Left renal cortex interstitium (tissue), 4 donors: ENCODE measurements around the gene MED29. TPM values are rescaled to one million over a fixed set of nuclear protein-coding genes. Genes with fewer than 3 reads are reported as not detected.

Experiments used
- DNase-seq, 4 donors: peaks; one replicate each; pipeline ENCODE4 v3.0.0-alpha.2; 2013; ENCODE audit warnings: low read depth in 4 of 4, low spot score in 2 of 4, missing footprints in 1 of 4
- polyA plus RNA-seq, 4 donors: library from polyadenylated mRNA; unstranded; fragments of 120-200 nt; gene quantifications; one replicate each; pipeline ENCODE4 v1.2.1, GENCODE V29; 2013; ENCODE audit not compliant: insufficient read length in 4 of 4

Gene MED29
- polyA plus RNA-seq, 4 donors, result 38.4 to 44.9 (median 40.8) TPM

GRCh38 chr19:39410017-39410830 lies 19.0 kb downstream of the MED29 start:
- no peak for DNase-seq

GRCh38 chr19:39410831-39411080 lies 19.6 kb downstream of the MED29 start:
- DNase-seq, result no peak

GRCh38 chr19:39411081-39411831 lies 20.1 kb downstream of the MED29 start:
- DNase-seq, result no peak

DNA sequence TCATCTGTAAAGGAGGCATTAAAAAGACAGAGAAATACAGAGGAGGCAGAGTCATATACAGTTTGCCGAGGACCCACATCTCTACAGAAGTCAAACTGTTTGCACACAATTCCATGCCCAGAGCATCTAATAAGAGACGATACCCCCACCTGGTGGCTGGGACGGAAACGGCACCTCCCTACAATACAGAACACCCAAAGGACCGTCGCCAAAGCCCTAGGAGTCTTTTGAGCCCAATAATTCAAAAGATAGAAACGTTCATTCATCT lies 20.6 kb downstream of the MED29 start:
- DNase-seq, result peak in 2 of 4 donors; percentile 85 to 90

DNA sequence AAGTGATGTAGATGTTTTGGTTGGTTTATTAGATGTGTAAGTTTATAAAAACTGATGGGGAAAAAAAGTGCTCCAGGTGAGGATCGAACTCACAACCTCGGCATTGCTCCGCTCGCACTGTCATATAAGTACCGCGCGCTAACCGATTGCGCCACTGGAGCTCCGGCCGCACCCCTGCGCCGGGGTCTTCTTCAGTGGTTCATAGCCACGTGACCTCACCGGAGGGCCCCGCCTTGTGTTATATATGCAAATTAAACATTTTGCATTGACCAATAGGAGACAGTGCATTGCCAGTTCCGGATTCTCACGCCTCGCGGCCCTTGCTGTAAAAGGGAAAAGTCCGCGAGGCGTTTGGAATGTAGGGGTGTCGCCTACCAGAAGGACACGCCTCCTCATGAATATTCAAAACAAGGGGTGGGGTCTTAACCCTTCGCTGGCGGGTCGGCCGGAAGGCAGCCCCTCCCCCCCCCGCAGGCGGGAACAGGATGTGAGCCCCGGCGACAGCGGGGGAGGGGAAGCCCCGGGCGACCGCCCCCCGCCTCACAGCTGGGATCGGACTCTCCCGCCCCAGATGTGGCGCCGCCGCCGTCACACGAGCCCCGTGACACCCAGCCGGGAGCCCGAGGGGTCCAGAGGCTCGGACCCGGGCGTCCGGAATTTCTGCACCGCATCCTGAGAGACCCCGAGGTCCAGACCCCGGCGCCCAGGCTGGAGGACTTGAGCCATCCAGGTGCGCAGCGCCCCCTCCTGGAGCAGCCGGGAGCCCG lies 21.1 kb downstream of the MED29 start, which contains the start of gene PLEKHG2:
PLEKHG2 (plus strand) TSS at position 570 of the 767 bp plus-strand sequence. CDS start 1,418 bp downstream, outside the sequence.
- peak; percentile 95 to 99 (median 98) for DNase-seq

- no peak for DNase-seq
These were observed 21.7 kb downstream of the MED29 start for GRCh38 chr19:39412867-39413271.

DNA sequence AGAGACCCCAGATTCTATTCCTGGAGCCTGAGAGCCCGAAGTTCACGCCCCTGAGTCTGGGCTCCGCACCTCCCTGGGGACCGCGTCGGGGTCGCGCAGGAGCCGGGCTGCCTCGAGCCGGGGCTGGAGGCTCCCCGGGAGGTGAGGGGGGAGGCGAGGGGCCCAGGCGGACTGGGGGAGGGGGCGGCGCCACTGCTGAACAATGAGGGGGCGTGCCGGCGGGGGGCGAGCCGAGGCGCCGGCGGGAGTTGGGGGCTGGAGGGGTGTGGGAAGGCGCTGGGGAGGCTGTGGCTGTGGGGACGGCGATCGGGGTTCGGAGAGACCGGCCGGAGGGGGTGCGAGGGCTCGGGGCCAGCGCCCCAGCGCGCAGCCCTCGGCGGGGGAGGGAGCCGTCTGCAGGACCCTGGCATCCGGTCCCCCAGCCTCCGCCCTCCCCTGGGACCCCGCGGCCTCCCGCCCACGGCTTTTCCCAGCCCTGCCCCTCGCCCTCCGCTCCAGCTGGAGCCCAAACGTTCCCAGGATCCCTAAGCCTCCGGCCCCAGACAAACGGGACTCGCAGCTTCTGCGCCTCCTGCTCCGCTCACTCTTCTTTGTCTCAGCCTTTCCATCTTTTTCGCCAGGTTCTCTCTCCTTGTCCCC lies 22.2 kb downstream of the MED29 start:
- no peak for DNase-seq

- DNase-seq, result no peak
These were observed 22.9 kb downstream of the MED29 start for GRCh38 chr19:39413911-39414608.

DNA sequence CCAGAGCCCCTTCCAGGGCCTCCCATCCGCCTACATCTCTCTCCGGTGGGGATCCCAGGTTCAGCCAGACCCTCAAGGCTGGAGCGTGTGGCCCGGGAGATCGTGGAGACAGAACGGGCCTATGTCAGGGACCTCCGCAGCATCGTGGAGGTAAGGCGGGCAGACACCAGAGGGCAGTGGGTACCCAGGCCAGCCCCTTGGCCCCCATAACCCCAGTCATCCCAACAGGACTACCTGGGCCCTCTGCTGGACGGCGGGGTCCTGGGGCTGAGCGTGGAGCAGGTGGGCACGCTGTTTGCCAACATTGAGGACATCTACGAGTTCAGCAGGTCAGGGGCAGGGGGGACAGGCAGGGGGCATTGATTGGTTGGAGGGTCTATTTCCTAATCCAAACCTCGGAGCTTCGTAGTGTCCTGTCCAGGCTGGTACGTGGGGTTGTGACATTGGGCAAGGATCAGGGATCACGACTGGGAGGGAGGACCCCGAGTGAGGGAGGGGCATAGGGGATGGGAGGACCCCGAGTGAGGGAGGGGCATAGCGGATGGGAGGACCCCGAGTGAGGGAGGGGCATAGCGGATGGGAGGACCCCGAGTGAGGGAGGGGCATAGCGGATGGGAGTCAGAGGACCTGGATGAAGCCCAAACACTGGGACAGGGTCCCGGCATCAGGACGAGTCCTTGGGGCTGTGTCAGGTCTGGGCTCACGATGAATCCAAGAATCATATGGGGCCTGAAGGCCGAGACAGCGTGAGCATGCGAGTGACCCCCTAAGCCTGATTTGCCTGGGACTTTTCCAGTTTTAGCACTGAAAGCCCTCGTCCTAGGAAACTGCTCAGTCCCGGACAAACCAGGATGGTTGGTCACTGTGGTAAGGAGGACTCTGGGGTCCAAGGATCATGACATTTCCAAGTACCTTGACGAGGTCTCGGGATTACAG lies 24.2 kb downstream of the MED29 start:
- DNase-seq, result no peak

- no peak for DNase-seq
These were observed 25.3 kb downstream of the MED29 start for GRCh38 chr19:39416152-39417120.

- no peak for DNase-seq
These were observed 26.4 kb downstream of the MED29 start for GRCh38 chr19:39417463-39418181.

DNA sequence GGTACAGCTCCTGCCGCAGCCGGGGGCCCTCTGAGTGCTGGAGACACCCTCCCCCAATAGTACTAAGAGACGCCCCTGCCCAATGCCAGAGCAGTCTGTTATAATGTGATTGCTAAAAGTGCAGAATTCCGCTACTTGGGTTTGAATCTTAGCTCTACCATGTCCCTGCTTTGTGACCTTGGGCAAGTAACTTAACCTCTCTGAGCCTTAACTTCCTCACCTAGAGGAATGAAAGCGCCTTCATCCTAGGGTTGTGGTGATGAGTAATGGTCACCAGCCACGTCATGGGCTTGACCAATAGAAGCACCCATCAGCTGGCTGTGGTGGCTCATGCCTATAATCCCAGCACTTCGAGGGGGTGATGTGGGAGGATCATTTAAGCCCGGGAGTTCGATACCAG lies 27.8 kb downstream of the MED29 start:
- DNase-seq, result no peak

DNA sequence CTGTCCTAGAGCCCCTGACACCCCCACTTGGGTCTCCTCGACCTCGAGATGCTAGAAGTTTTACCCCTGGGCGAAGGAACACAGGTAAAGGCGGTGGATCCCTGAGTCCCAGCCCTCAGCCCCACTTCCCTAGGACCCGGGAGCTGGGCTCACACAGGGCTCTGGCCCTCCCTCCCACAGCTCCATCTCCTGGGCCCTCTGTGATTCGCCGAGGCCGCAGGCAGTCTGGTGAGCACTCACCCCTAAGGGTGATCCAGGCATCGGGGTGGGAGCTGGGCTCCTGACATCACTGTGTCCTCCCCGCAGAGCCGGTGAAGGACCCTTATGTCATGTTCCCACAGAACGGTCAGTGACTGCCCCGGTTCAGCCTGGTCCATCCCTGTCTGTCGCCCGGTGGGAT lies 29.6 kb downstream of the MED29 start:
- no peak for DNase-seq

GRCh38 chr19:39422020-39422419 lies 30.8 kb downstream of the MED29 start:
- DNase-seq, result no peak

- no peak for DNase-seq
These were observed 32.3 kb downstream of the MED29 start for GRCh38 chr19:39423258-39424086.

GRCh38 chr19:39424934-39425333 lies 33.8 kb downstream of the MED29 start:
- DNase-seq, result no peak

DNA sequence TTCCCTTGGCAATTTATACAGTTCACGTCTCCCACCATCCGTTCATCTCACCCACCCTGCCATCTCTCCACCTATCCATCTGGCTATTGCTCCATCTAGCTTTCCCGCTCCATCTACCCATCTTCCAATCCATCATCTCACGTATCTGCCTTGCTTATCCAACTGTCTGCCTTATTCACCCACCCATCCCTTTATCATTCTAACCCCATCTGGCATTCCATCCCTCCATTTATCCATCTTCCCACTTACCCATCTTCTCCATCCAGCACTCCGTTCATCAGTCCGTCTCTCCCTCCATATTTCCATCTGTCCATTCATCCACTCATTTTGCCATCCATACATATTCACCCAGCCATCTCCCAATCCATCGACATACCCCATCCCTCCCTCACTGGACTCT lies 34.6 kb downstream of the MED29 start:
- DNase-seq, result no peak
